Jurkat, Clone E6-1 (cell line): ENCODE results near the gene EGFLAM.
"Not testable (repeated sequence)": the region's sequence is repeated elsewhere in the genome, so short reads cannot be mapped to it uniquely, and the experiment has no call there.

ENCODE experiments used
- DNase-seq: peaks from one replicate; pipeline ENCODE4 v3.0.0-alpha.2; 2011; ENCODE audit warnings: low read depth, low spot score
- H3K4me3 ChIP-seq: 2 replicates; pipeline ENCODE4 v1.5.1; 2011; ENCODE audit warnings: mild to moderate bottlenecking, low read length, control low read depth, moderate library complexity

Gene EGFLAM

DNA sequence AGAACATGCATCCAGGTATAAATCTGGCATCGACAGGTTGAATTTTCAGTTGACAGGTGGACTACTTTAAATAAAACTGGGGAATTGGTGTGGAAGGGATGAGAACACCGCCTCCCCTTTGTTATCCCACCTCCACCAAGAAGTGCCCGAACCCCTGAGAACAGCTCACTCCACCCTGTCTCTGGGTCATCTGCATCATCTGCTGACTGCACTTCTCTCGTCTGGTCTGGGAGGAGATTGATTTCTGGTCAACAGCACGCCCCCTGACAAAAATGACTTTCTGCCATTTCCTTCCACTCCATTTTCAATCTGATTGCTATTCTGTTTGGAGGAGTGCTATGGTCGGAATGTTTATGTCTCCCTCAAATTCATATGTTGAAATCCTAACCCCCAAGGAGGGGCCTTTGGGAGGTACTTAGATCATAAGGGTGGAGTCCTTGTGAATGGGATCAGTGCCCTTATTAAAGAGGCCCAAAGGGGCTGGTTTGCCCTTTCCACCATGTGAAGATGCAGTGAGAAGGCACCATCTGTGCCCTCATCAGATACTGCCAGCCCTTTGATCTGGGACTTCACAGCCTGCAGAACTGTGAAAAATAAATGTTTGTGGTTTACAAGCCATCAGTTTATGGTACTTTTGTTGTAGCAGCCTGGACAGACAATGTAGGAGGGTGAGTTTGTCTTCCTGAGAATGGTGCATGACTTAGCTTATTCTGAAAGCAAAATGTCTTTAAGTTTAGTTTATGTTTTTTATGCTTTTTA is 145.7 kb downstream of the EGFLAM start:
- no peak overlapping the region for H3K4me3 ChIP-seq

DNA sequence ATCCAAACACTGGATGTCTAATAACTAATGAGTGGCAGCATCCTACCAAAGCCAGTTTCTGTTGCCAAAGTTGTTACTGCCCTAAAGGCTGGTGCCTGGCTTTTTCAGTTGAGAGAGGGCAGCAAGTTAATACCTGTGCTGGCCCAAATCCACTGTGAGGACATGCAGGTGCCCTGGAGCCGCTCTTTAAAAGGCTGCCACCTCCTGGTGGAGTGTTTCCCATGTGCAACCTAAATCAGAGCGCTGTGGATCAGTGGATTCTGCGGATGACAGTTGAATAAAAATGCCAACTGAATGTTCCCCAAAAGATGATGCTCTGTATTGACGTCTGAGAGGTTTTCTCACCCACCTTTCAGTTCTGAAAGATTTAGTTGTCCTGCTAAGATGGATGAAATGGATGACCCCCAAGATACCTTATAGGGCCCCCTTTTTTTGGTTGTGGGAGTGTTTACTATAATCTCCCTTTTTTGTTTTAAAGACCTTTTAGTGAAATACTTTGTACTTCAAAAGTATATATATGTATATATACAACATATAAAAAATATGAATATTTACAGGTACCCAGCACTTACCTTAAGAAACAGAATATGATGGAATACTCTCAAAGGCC is 146.4 kb downstream of the EGFLAM start:
- no peak for DNase-seq

More for the DNA sequence above, 145.7 kb downstream of the EGFLAM start:
- DNase-seq, result peak; percentile 51

DNA sequence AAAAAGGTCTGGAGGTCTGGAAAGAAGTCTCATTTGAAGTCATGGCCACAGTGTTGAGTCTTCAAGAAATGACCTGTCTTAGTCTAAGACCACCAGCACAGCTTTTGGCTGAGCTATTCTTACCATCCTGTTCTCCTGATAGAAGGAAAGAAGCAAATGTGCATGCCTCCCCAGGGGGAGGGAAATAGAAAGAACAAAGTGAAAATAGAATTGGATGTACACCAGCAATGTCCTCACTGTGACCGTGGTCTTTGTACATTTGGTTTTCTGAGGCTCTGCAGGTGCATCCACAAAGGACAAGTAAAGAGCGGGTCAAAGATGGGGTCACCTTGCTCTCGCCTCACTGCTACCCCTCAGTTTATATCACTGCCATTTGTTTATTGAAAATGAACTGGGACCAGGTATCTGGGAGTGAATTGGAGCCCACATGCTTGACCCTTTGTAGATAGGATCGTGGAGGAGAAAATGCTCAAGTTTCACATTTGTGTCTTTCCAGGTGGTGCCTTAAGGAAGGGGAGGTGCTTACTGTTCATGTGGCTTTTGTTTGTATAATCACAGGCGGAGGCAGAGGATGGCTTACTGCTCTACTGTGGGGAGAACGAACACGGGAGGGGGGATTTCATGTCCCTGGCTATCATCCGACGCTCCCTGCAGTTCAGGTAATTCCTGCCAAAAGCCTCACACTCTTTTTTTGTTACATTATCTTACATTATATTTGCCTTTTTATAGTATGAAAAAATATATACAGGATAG is 150.3 kb downstream of the EGFLAM start:
- H3K4me3 ChIP-seq, result no peak overlapping the region
- DNase-seq, result no peak

More for the DNA sequence above, 146.4 kb downstream of the EGFLAM start:
- H3K4me3 ChIP-seq, result no peak overlapping the region

DNA sequence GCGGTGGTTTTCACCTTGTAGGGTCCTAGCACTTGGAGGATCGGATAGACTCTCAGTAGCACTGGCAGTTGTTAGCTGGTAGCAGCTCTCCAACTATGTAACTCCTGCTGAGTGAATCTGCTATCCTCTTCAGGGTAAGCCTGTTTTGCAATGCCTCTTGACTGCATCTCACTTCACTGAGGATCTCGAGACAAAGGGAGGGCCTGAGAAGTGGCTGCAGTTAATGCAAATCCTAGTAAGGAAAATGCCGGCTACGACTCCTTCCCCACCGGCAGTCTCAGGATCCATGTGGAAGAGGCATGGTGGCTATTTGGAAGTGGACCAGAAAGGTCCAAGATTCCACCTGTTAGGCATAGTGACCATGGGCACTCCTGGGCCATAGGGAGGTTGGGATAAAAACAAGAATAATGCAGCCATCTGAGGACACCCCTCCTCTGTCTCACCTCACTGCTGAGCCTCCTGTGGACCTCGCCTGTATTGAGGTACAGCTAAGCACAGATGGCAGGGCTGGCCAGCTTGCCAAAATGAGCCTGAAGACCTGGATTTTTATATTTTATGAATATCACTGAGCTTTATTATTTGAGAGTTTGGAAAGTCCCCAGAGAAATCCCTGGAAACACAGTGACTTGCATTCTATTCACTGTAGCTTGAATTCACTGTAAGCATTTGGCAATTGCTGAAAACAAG is 152.1 kb downstream of the EGFLAM start:
- DNase-seq, result no peak
- H3K4me3 ChIP-seq, result no peak overlapping the region

DNA sequence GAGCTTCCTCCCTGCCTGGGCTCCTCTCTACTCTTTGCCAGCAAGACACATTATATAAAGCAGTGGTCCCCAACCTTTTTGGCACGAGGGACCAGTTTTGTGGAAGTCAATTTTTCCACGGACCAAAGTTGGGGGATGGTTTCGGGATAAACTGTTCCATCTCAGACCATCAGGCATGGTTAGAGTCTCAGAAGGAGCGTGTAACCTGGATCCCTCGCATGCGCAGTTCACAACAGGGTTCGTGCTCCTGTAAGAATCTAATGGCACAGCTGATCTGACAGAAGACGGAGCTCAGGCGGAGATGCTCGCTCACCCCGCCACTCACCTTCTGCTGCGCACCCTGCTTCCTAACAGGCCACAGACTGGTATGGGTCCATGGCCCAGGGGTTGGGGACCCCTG is 155.3 kb downstream of the EGFLAM start:
- no peak overlapping the region for H3K4me3 ChIP-seq
- no peak for DNase-seq

DNA sequence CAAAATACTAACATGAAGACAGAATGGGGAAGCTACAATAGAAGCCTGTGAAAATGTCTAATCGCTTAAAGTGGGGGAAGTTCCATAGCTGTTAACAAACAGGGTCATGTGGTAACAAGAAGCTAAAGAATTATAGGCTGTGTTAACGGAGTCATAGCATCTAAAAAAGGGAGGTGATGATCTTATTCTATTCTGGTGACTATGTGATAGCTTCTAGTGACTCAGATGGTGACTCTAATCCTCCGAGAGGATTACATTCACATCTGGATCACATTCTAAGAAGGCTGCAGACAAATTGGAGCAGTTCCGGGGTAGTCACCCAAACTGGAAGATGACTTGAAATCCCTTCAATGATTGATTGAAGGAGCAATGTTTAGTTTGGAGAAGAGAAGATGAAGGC is 156.0 kb downstream of the EGFLAM start:
- no peak for DNase-seq
- no peak overlapping the region for H3K4me3 ChIP-seq

DNA sequence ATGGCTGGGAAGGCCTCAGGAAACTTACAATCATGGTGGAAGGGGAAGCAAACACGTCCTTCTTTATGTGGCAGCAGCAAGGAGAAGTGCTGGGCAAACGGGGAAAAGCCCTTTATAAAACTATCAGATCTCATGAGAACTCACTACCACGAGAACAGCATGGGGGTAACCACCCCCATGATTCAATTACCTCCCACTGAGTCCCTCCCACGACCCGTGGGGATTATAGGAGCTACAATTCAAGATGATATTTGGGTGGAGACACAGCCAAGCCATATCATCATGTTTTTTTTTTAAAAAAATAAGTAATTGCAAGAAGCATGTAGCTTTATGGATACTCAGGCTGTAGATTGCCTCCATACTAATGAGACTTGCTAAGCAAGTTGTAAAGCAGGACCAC is 157.4 kb downstream of the EGFLAM start:
- DNase-seq, H3K4me3 ChIP-seq: not testable (repeated sequence)

DNA sequence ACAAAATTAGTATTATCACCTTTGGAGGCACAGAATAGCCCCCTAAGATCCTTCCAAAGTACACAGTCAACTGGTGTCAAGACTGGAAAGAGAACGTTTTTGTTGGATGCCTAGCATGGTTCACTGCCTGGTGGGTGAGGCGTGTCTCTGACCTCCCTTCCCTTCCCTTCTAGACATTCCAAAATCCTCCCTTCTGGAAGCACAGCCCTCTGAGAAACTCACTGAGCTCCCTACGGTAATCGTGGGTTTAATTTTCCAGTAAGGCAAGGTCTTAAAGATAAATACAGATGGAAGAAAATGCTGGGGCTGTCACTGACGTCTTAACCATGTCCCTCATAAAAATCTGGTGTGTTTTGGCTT is 159.3 kb downstream of the EGFLAM start:
- no peak for DNase-seq
- H3K4me3 ChIP-seq, result no peak overlapping the region

DNA sequence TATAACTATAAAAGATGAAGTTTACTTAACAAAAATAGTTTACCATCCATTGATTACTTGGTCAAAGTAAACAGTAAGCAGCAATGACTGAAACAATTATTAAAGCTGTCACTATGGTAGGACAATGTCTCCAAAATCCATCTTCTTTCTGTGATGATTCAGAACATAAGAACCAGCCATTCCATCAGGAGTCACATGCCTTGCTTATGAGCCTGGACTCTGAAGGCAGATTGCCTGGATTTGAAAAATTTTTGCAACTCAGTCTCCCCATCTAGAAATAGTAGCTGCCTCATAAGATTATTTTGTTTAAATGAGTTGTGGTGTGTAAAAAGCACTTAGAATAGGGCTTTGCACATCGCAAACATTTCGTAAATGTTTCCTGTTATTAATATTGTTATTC is 161.9 kb downstream of the EGFLAM start:
- DNase-seq, result no peak
- no peak overlapping the region for H3K4me3 ChIP-seq

DNA sequence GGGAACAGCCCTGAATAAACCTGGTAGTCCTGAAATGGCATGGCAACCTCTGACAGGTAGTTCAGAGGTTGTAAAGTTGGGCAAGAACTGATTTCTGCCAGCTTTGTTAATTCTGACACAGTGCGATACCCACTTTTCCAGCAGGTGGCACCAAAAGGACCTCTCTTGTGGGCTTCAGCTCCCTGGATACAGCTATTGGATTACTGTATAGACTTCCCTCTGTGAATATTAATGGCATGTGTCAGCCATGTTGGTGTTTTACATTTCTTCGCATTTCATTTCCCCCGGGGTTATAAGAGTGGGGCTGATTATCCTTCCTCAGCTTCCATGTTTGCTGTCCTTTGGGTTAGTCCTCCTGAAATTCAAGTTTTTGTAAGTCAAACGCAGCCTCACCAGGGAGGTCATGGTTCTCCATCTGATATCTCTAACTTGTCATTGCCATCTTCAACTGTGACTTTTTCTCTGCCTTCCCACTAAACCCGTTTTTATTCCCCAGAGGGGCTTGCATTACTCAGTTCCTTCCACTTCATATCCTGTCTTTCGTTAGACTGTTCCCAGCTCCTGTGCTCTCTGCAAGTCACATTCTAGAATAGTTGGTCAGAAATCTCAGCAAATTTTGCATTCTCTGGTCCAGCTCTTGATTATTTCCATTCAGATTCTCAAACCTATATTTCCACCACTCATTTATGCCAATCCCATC is 162.5 kb downstream of the EGFLAM start:
- peak; percentile 28 for DNase-seq

DNA sequence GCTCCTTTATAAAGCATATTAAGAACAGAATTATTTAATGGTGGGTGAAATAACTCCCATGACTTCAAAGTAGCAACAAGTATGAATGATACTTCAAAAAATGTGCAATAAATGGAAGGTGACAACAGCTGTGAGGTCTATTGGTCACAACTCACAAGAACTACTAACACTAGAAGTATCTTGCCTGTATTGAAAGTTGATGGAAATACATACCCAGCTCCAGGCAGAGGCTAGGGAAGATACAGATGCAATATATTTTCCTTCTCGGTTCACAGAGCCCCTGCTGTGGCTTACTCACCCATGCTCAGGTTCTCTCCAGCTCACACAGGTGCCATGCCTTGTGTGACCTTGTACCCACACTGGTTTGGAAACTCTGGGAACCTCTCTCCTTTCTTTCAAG is 164.3 kb downstream of the EGFLAM start:
- DNase-seq, result no peak
- H3K4me3 ChIP-seq, result no peak overlapping the region

More for the DNA sequence above, 162.5 kb downstream of the EGFLAM start:
- H3K4me3 ChIP-seq, result no peak overlapping the region

DNA sequence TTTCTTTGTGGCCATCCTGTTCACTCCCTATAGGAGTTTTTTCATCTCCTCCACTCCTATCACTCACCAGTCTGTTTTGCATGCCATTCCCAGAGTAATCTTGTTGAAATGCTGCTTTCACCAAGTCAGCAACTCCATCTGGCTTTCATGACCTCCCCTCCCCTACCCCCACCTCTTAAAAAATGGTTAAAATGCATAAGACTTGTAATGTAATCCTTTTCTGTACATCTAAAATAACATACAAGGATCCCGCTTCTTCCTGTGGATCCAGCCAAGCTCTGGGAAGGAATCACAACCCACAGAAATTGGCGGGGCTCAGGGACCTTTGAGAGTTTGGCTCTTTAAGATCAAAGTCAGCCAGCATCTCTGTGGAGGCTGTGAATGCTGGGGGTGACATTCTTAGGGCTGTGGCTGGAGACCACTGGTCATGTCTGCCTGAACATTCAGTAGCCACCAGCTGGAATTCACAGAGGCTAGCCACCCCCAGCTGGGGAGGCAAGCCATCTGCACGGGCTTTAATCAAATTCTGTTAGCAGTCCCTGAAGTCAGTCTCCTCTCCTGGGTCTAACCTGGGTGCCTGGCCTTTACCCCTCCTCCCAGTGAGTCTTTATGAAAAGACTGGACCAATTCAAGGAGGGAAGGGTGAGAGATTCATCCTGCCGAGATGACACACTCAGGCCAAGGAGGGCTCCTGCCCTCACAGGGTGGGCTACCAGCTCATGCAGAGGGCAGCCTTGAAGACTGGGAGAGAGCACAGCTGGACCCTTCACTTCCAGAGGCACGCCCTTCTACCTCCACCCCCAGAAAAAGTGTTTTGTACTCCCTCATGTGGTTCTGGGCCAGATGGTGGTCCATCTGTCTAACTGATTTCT is 165.2 kb downstream of the EGFLAM start:
- no peak overlapping the region for H3K4me3 ChIP-seq
- no peak for DNase-seq

DNA sequence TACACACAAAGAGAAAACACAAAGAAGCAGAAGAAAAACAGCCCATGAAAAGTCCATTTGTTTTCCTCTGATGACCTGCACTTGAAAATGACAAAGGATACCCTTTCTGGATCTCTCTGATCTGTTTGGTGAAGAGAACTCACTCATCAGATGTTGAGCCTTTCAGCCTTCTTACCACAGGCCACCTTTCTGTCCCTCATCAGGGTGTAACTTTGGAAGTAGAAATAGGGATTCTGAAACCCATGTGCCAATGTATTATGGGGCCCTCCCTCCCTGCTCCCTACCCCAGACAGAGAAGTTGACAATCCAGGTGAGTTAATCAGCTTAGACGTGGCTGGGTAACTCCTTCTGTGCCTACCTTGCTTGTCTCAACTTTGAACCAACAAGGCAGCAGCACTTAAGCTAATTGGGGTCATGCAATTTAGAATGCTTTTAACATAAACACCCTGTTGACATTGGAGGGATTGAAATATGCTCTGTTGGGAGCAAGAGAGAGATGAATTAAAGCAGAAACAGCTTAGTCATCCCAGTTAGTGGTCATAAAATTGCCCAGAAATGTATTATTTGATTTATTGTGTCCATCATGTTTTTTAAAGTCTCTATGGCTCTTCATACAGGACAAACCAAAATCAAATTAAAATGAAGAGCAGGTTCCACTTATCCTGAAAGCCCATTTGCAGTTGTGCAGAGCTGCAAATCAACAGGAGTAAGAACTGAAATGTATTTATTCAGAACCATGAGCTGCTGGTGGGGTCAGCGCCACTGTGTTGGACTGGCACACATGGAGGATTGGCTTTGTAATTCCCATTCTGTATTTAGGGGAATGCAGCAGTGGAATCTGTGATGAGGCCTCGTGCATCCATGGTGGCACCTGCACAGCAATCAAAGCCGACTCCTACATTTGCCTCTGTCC is 166.0 kb downstream of the EGFLAM start:
- H3K4me3 ChIP-seq, result no peak overlapping the region
- DNase-seq, result no peak

DNA sequence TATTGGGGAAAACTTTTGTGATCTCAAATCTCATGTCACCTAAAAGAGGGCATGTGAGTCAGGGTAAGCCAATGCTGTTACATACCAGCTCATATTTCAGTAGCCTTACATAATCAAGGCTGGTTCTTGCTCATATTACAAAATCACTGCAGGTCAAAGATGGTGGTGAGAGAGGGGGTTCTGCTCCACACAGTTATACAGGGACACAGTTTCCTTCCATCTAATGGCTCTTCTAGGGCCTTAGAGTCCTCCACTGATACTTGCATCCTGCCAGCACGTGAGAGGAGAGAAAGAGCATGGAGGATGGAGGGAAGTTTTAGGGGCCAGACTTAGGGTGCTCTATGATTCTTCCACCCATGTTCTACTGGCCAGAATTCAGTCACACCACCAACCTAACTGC is 168.1 kb downstream of the EGFLAM start:
- no peak overlapping the region for H3K4me3 ChIP-seq
- DNase-seq, result no peak

DNA sequence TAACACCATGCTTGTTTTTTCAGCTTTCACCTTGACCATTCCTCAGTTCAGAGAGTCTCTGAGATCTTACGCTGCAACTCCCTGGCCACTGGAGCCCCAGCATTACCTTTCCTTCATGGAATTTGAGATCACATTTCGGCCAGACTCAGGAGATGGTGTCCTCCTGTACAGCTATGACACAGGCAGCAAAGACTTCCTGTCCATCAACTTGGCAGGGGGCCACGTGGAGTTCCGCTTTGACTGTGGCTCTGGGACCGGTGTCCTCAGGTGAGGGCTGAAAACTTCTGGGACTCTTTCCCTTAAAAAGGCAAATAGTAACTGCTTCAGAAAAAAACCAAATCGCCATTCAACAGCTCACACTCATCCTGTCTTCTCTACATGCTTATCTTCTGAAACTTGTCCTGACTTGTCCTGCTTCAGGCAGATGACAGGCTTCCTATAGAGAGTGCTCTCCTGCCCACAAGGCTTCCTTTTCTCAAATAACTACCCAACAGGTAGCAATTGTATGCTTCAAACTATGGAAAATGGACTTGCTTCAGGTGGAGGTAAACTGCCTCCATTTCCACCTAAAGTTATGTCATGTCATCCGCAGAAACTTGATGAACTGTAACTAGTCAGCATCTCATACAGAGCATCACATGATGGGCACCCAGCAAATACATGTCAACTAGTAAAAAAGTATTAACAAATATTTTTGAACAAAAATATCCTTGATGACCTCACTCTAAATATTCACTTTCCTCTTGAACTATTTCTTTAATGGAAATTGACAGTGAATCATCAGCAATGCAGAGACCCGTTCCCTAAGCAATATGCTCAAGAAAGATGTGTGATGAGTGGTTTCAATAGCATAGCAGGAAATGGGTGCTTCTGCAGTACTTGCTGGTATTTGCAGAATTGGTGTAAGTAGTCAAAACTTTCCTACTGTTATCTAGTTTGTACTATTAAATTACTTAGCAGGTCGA is 168.9 kb downstream of the EGFLAM start:
- DNase-seq, result no peak

DNA sequence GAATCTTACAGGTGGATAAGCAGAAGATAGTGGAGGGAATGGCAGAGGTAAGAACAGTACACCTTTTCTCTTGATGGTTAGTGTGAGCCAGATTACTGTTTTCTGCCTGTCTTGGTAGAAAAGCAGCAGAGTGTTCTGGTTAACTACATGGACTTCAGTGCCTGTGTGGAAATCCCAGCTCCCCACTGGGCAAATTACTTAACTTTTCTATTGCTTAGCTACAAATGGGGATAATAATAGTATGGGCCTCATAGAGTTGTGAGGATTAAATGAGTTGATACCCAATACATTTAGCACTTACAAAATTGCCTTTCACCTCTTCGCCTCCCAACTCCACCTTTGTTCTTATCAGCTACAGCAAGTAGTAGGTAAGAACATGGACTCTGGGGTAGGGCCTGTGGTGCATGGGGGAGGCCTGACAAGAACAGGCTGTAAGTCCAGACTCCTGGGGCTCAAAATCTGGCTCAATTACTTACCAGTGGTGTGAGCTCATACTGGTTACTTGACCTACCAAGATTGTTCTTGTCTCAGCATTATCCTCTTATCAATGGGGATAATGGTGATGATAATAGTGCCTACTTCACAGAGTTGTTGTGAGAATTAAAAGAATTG is 173.0 kb downstream of the EGFLAM start:
- no peak overlapping the region for H3K4me3 ChIP-seq
- no peak for DNase-seq

More for the DNA sequence above, 168.9 kb downstream of the EGFLAM start:
- no peak overlapping the region for H3K4me3 ChIP-seq
